ENCODE data around the gene DAPK2. TPM values are rescaled to one million over a fixed set of nuclear protein-coding genes. Genes with fewer than 3 reads are reported as not detected.

The DAPK2 gene
- total and polyA plus RNA-seq, 7 donors: 3.7 to 65.6 (median 44.3) TPM

GRCh38 chr15:64050281-64051092 lies 4.2 kb upstream of the DAPK2 start:
- no peaks in the 10 kb centered on the region for H3K27me3 ChIP-seq (ENCODE audit: insufficient read depth in 3 of 3, low read length in 2 of 3)
- H3K4me3 ChIP-seq: no peak overlapping the region
- H3K27ac ChIP-seq: no peak overlapping the region
- TF ChIP-seq CTCF (IDR thresholded peaks at IDR 0.05): no peak
- H3K9me3 ChIP-seq: no peaks in the 10 kb centered on the region
- ATAC-seq: no peak
- DNase-seq: no peak
- intact Hi-C loops (cut with DNase I): no loop called here
- WGBS, 3 donors: 53 to 67% (median 58%) methylated on average over 8 of the region's 8 CpGs
- peaks cover 3% of the 10 kb centered on the region for H3K4me1 ChIP-seq
- no peaks in the 10 kb centered on the region for H3K36me3 ChIP-seq (ENCODE audit: insufficient read depth in 1 of 2, low read depth in 1 of 2)

GRCh38 chr15:64048781-64049460 lies 2.6 kb upstream of the DAPK2 start:
- WGBS, 3 donors: 77 to 100% (median 78%) methylated on average over 1 of the region's 1 CpG
- intact Hi-C loops (cut with DNase I): loop anchor here (5.0 to 10.0 kb wide), 6 partner anchors 67 to 297 kb away; partner anchors contain the start of gene HERC1 (in 1 of the 2)
- Histone ChIP-seq H3K4me3 (no peak overlapping the region), H3K4me1 (peaks cover 10% of the 10 kb centered on the region), H3K27ac (no peak overlapping the region), H3K36me3 (ENCODE audit: insufficient read depth in 1 of 2, low read depth in 1 of 2) (no peaks in the 10 kb centered on the region), H3K27me3 (ENCODE audit: insufficient read depth in 3 of 3, low read length in 2 of 3) (no peaks in the 10 kb centered on the region), H3K9me3 (no peaks in the 10 kb centered on the region)
- DNase-seq (no peak), ATAC-seq (no peak)
- TF ChIP-seq CTCF (IDR thresholded peaks at IDR 0.05): no peak

GRCh38 chr15:64045774-64046420 lies 388 bp downstream of the DAPK2 start:
- Histone ChIP-seq H3K36me3 (ENCODE audit: insufficient read depth in 1 of 2, low read depth in 1 of 2) (no peaks in the 10 kb centered on the region), H3K27me3 (ENCODE audit: insufficient read depth in 3 of 3, low read length in 2 of 3) (no peaks in the 10 kb centered on the region), H3K4me3 (peak overlapping the region; percentile 87), H3K27ac (peak overlapping the region; percentile 73), H3K4me1 (peaks cover 39% of the 10 kb centered on the region), H3K9me3 (no peaks in the 10 kb centered on the region)
- intact Hi-C loops (cut with DNase I): loop anchor here (5.0 to 10.0 kb wide), 6 partner anchors 64 to 294 kb away; partner anchors contain the start of gene HERC1 (in 1 of the 2)
- DNase-seq: peak; percentile 37 to 62
- ATAC-seq: peak; percentile 21 to 56 (median 42)
- WGBS, 3 donors: 5 to 10% (median 7%) methylated on average over 43 to 69 of the region's 76 CpGs
- TF ChIP-seq CTCF (IDR thresholded peaks at IDR 0.05): no peak

GRCh38 chr15:64045101-64045435 lies 1.2 kb downstream of the DAPK2 start:
- TF ChIP-seq CTCF (IDR thresholded peaks at IDR 0.05): no peak
- H3K4me3 ChIP-seq: peak overlapping the region; percentile 87

More at GRCh38 chr15:64045101-64045435, 1.2 kb downstream of the DAPK2 start:
- Histone ChIP-seq H3K36me3 (ENCODE audit: insufficient read depth in 1 of 2, low read depth in 1 of 2) (peaks cover 0 to 2% of the 10 kb centered on the region in 2 donors), H3K4me1 (peaks cover 39% of the 10 kb centered on the region), H3K27ac (peak overlapping the region; percentile 73), H3K27me3 (ENCODE audit: insufficient read depth in 3 of 3, low read length in 2 of 3) (no peaks in the 10 kb centered on the region), H3K9me3 (no peaks in the 10 kb centered on the region)
- no peak for DNase-seq
- 33 to 62% (median 49%) methylated on average over 5 of the region's 5 CpGs for WGBS, 3 donors
- ATAC-seq: peak in 3 of 4 donors; percentile 3 to 35 (median 24)
- intact Hi-C loops (cut with DNase I): loop anchor here (5.0 to 10.0 kb wide), 6 partner anchors 63 to 293 kb away; partner anchors contain the start of gene HERC1 (in 1 of the 2)
